AG20443 (cell line): Measurements from ENCODE around the gene TCTA.

Source experiments
- DNase-seq: peaks from one replicate; pipeline ENCODE4 v3.0.0; 2012; ENCODE audit warnings: low spot score, mixed read lengths

The TCTA gene

DNA sequence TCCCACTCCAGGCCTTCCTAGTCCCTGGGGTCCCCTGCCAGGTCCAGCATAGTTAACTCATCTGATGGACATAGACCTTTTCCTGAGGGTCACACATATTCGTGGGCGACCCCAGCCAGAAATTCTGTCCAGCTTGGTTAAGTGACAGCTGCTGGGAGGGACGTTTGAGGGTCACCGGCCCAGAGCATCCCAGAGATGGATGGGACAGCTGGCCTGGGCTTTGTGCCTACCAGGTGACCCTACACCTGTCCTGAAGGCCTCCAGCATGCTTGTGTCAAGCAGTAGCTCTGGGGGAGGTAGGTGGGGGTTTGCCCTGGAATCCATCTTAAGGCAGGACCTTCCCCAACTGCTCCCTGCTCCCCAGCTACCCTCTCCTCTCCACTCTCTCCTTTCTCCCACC is 48.7 kb downstream of the TCTA start:
- DNase-seq, result no peak

DNA sequence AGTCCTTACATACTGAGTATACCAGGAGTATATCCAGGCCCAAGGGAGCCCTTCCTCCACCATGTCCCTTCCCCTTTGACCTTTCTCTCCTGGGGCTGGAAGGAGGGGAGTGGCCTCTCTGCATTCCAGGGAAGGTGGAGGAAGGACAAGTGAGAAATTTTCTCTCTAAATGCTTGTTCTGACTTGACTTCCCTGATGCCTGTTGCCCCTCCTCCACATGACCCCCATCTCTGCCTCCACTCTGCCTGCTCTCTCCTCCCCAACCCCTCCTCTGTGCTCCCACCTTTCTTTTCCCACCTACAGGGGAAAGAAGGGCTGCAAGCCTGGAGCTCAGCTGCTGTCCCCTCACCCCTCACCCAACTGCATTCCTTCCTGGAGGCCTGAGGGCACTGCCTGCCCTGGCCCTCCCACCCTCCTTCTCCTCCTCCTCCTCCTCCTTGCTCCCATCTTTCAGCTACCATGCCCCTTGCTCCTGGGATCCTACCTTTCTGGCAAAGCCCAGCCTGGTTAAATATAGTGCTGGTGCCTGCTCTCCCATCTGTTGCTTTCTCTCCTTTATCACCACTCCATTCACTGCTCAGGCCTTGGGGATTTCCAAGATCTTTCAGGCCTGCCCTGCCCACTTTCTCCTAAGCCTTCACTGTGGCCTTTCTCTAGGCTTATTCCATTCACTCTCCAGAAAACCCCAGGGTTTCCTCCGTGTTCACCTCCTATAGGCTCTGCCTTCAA is 49.4 kb downstream of the TCTA start:
- DNase-seq, result peak; percentile 21

DNA sequence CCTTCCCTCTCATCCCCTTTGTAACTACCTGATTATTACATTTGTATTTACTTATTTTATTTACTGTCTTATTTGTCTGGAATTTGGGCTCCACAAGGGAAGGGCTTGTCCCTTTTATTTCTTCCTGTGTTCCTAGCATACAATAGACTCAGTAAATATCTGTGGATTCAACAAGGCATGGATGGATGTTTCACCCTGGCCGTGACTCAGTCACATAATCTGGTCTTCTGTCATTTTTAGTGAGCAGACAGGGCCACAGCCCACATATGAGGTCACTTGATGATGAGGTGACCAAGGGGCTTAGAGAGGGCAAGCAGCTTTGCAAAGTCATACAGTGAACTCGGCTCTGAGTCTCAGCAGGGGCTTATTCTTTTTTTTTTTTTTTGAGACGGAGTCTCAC is 50.0 kb downstream of the TCTA start:
- DNase-seq, result peak; percentile 56

DNA sequence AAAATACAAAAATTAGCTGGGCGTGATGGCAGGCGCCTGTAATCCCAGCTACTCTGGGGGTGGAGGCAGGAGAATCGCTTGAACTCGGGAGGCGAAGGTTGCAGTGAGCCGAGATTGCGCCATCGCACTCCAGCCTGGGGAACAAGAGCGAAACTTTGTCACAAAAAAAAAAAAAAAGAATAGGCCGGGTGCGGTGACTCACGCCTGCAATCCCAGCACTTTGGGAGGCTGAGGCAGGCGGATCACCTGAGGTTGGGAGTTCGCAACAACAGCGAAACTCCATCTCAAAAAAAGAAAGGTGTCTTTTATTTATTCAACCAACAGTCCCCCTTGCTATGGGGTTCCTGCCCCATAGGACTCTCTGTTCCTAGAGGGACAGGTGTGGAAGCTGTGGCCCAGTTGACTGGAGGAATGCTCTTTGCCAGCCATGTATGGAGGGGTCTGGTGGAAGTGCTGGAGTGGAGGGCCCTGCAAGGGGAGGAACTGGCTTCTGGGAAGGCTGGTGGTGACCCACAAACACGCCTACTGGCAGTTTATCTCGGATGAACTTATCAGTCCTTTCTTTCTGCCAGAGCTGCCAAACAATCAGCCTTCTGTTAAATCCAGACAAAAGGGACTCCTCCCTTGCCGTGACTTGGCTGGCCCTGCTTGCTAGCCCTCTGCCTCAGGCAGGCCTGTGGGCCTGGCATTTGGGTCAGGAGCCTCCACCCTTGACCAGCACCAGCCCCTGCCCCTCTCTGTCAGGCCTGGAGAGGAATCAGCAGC is 53.2 kb downstream of the TCTA start:
- DNase-seq, result peak; percentile 8
